GM23338 (cell line): ENCODE data around the gene GRIFIN.

ENCODE experiments used
- JUNB ChIP-seq: IDR thresholded peaks from one replicate; pipeline ENCODE4 v1.6.1; 2016; ENCODE audit warnings: antibody characterized with exemption; ENCODE audit not compliant: unreplicated experiment
- TF ChIP-seq, protein P1 (sequence below), 2 experiments: fragments of 200-600 bp in 1 of 2; sonication (generic) in 1 of 2; conservative IDR thresholded peaks; 2 replicates each; pipeline versions ENCODE4 v1.5.1 to v1.6.1; 2016 to 2017; ENCODE audit warnings: antibody characterized with exemption in 2 of 2, low read depth in 2 of 2, mild to moderate bottlenecking in 2 of 2, moderate library complexity in 1 of 2

GRCh38 chr7:2500701-2501100 lies 24.5 kb upstream of the GRIFIN start:
- TF ChIP-seq, protein P1, sequence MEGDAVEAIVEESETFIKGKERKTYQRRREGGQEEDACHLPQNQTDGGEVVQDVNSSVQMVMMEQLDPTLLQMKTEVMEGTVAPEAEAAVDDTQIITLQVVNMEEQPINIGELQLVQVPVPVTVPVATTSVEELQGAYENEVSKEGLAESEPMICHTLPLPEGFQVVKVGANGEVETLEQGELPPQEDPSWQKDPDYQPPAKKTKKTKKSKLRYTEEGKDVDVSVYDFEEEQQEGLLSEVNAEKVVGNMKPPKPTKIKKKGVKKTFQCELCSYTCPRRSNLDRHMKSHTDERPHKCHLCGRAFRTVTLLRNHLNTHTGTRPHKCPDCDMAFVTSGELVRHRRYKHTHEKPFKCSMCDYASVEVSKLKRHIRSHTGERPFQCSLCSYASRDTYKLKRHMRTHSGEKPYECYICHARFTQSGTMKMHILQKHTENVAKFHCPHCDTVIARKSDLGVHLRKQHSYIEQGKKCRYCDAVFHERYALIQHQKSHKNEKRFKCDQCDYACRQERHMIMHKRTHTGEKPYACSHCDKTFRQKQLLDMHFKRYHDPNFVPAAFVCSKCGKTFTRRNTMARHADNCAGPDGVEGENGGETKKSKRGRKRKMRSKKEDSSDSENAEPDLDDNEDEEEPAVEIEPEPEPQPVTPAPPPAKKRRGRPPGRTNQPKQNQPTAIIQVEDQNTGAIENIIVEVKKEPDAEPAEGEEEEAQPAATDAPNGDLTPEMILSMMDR (conservative IDR thresholded peaks at IDR 0.05; ENCODE audit: low read depth in 2 of 2): no peak
- TF ChIP-seq JUNB: no peak
